Stimulated activated naive CD4-positive, alpha-beta T cell (primary cell): ENCODE results near the gene TRMT112.
"Not testable (repeated sequence)": the region's sequence is repeated elsewhere in the genome, so short reads cannot be mapped to it uniquely, and the experiment has no call there.

Experiments
- DNase-seq, 6 experiments: peaks; one replicate each; lab custom pipeline; 2025; lab: John Stamatoyannopoulos, UW

The TRMT112 gene

DNA sequence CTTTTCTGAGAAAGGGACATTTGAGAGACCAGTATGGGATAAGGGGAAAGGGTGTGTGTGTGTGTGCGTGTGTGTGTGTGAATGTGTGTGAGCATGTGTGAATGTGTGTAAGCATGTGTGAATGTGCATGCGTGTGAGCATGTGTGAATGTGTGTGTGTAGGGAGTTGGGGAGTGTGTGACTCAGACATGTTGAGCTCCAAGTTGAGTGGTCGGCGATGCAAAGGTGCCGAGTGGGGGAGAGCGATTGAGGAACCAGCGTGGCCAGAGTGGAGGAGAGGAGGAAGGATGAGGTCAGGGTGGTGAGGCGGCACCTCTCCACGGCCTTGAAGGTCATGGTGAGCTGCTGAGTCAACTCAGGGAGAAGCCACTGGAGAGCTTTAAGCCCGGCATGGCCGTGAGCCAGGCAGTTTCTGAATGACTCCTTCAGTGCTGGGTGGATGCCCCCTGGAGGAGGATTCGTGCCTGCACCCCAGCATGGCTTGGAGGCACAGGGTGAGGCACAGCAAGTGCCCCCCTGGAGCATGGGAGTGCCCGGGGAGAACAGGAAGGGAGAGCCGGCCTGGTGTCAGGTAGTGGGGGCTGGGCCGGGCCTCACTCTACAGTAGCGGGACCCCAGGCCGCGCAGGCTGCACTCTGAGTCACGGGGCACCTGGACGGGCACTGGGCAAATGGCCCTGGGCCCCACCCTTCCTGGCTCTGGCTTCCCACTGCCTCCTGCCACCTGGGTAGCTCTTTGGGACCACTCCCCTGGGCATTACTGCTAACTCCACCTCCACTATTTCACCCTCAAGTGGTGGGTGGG, 14.4 kb upstream of the TRMT112 start:
- DNase-seq: peak; percentile 6 to 44 (median 33)

DNA sequence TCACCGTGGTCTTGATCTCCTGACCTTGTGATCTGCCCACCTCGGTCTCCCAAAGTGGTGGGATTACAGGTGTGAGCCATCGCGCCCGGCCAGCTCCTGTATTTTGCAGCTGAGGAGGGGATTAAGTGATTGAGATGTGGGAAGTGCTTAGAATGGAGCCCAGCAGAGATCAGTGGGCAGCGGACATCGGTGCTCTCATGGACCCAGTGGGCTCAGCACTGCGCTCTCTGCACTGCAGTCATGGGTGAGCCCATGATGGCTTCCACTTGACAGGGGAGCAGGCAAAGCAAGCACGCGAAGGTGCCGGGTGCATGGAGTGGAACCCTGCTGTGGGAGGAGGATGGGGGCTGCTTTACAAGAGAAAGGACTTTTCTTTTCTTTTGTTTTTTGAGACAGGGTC, 13.5 kb upstream of the TRMT112 start:
- no peak for DNase-seq

GRCh38 chr11:64327993-64328392, 10.6 kb upstream of the TRMT112 start:
- DNase-seq: no peak

DNA sequence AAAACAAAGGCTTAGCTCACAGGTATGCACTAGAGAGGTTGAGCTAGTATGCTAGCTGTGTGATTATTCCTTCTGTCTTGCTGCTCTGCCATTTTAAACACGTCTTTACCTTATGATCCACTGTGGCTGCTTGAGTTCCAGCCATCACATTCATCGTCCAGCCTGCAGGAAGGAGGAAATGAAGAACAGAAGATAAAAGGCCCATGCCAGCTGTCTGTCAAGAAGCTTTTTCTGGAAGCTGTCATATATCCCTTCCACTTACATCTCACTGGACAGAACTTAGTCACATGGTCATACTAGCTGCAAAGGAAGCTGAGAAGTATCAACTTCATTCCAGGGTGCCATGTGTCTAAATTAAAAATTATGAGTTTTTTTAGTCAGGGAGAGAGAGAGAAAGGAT, 10.0 kb upstream of the TRMT112 start:
- no peak for DNase-seq

DNA sequence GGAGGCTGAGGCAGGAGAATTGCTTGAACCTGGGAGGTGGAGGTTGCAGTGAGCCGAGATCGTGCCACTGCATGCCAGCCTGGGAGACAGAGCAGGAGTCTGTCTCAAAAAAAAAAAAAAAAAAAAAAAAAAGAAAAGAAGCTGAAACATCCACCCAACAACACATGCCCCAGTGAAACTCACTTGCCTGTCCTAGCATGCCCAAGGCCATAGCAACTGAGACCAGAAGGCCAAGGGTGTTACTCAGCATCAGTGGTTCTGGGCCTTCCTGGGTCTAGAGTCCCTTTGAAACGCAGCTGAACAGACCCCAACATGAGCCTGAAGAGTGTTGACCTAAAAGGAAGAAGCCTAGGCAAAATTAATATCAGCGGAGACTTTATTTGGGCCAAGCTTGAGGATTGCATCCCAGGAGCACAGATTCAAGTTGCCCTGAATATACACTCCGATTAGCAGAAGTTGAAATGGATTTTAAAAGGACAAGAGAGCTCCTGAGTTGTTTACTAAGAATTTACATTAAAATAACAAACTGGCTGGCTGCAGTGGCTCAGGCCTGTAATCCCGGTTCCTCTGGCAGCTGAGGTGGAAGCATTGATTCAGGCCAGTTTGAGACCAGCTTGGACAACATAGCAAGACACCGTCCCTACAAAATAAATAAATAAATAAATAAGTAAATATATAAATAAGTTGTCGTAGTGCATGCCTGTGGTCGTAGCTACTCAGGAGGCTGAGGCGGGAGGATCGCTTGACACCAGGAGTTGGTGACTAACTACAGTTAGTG, 7.5 kb upstream of the TRMT112 start:
- no peak for DNase-seq

DNA sequence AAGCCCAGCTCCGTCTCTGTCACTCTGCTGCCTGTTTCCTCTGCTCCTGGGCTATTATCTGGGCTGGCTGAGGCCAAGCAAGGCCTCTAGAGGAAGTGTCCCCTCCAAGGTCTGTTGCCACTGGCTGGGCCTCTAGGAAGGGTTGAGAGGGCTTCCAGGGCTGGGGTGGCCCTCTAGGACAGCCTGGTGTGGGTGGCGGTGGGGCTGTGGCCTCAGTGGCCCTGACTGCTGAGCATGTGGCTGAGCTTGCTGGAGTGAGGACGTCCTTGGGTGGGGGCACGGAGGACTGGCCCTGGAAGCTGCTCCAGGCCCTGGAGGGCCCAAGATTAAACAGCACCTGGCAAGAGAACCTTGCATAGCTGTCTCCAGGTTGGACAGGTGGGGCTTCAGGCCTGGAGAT, 6.6 kb upstream of the TRMT112 start:
- not testable (repeated sequence) for DNase-seq

- DNase-seq: no peak
Observed at GRCh38 chr11:64323373-64323772, 6.0 kb upstream of the TRMT112 start.

GRCh38 chr11:64322925-64323260, 5.5 kb upstream of the TRMT112 start:
- DNase-seq: no peak

GRCh38 chr11:64321533-64321932, 4.2 kb upstream of the TRMT112 start:
- no peak for DNase-seq

- DNase-seq: no peak
Observed at GRCh38 chr11:64321026-64321425, 3.7 kb upstream of the TRMT112 start.

GRCh38 chr11:64320556-64320955, 3.2 kb upstream of the TRMT112 start:
- no peak for DNase-seq

- DNase-seq: no peak
Observed at GRCh38 chr11:64318766-64319761, 1.7 kb upstream of the TRMT112 start.

GRCh38 chr11:64317961-64318765, 804 bp upstream of the TRMT112 start, which contains the start of gene PRDX5:
Gene PRDX5, plus strand, starts transcription at chr11:64318121. Its CDS starts 95 bp downstream, at chr11:64318216.
- DNase-seq: peak; percentile 91 to 98 (median 94)

- DNase-seq: peak in 3 of 6 experiments; percentile 26 to 42 (median 42)
Observed at GRCh38 chr11:64316672-64317324, 561 bp downstream of the TRMT112 start.

DNA sequence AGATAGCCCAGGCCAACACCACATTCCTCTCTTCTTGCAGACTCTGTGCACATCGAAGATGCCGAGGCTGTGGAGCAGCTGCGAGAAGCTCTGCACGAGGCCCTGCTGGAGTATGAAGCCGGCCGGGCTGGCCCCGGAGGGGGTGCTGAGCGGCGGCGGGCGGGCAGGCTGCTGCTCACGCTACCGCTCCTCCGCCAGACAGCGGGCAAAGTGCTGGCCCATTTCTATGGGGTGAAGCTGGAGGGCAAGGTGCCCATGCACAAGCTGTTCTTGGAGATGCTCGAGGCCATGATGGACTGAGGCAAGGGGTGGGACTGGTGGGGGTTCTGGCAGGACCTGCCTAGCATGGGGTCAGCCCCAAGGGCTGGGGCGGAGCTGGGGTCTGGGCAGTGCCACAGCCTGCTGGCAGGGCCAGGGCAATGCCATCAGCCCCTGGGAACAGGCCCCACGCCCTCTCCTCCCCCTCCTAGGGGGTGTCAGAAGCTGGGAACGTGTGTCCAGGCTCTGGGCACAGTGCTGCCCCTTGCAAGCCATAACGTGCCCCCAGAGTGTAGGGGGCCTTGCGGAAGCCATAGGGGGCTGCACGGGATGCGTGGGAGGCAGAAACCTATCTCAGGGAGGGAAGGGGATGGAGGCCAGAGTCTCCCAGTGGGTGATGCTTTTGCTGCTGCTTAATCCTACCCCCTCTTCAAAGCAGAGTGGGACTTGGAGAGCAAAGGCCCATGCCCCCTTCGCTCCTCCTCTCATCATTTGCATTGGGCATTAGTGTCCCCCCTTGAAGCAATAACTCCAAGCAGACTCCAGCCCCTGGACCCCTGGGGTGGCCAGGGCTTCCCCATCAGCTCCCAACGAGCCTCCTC, 1.5 kb downstream of the TRMT112 start:
- DNase-seq: not testable (repeated sequence)

GRCh38 chr11:64314805-64315561, 2.4 kb downstream of the TRMT112 start:
- no peak for DNase-seq

- no peak for DNase-seq
Observed at GRCh38 chr11:64314146-64314804, 3.1 kb downstream of the TRMT112 start.

DNA sequence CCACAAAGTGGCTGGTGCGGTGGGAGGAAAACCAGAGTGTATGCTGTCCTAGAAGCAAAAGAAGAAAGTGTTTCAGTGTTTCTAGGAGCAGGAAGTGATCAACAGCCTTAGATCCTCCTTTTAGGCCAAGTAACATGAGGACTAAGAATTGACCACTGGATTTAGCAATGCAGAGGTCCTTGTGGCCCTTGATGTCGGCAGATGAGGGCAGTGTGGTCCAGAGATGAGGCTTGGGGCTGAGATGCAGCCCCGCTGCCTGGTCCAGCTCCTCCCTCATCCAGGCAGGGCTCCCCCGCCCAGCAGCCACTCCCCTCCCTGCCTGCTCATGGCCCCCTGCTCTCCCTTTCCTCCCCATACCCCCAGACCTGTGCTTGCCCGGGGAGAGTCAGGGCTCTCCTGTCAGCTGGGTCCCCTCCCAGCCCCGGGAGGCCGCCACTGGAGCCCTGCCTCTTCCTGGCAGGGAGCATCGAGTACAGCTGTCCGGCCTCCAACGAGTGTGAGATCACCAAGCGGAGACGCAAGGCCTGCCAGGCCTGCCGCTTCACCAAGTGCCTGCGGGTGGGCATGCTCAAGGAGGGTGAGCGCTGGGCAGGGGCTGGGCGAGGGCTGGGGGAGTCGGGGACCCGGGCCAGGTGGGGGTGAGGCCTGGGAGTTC, 3.7 kb downstream of the TRMT112 start:
- no peak for DNase-seq
